CD8-positive, alpha-beta memory T cell (primary cell): ENCODE results near the gene SYNE1. TPM values are rescaled to one million over a fixed set of nuclear protein-coding genes. Genes with fewer than 3 reads are reported as not detected.

Experiments used
- CTCF ChIA-PET: fragments of 350-600 bp; sonication (Branson Sonifier 250); formaldehyde crosslinking; loops from one replicate; lab custom pipeline; 2021; ENCODE audit warnings: antibody characterized with exemption; lab: Charles Lee
- POLR2A ChIA-PET: fragments of 350-600 bp; sonication (Branson Sonifier 250); formaldehyde crosslinking; loops from one replicate; lab custom pipeline; 2021; ENCODE audit warnings: antibody characterized with exemption; lab: Charles Lee
- DNase-seq, 5 donors: peaks; one replicate each; pipeline versions ENCODE4 v3.0.0 to v3.0.0-alpha.2; 2020 to 2022; ENCODE audit warnings: mixed read lengths in 1 of 5
- H3K27ac ChIP-seq: one replicate; pipeline ENCODE4 v1.7.0; 2013; ENCODE audit warnings: low read depth, mild to moderate bottlenecking, low read length, moderate library complexity
- H3K27me3 ChIP-seq: 2 replicates; pipeline ENCODE4 v1.7.0; 2013; ENCODE audit warnings: low read length, mild to moderate bottlenecking; ENCODE audit not compliant: insufficient read depth, poor library complexity, severe bottlenecking
- H3K36me3 ChIP-seq: 2 replicates; pipeline ENCODE4 v1.7.0; 2013; ENCODE audit warnings: mild to moderate bottlenecking, low read length, moderate library complexity; ENCODE audit not compliant: insufficient read depth
- H3K4me1 ChIP-seq: 2 replicates; pipeline ENCODE4 v1.7.0; 2013; ENCODE audit warnings: mild to moderate bottlenecking, low read length, moderate library complexity; ENCODE audit not compliant: insufficient read depth
- H3K4me3 ChIP-seq: 2 replicates; pipeline ENCODE4 v1.7.0; 2013; ENCODE audit warnings: mild to moderate bottlenecking, low read length
- H3K9me3 ChIP-seq: 2 replicates; pipeline ENCODE4 v1.7.0; 2013; ENCODE audit warnings: mild to moderate bottlenecking, low read length
- H3K27ac Mint-ChIP-seq, 8 donors: one replicate each; pipeline ENCODE4 v1.8.0; 2020 to 2021; ENCODE audit warnings: mixed read lengths in 8 of 8, mild to moderate bottlenecking in 6 of 8, inconsistent platforms in 3 of 8, moderate library complexity in 3 of 8
- H3K27me3 Mint-ChIP-seq, 2 donors: one replicate each; pipeline ENCODE4 v1.8.0; 2020 to 2021; ENCODE audit warnings: mixed read lengths in 2 of 2, mild to moderate bottlenecking in 1 of 2, moderate library complexity in 1 of 2
- H3K36me3 Mint-ChIP-seq, 3 donors: one replicate each; pipeline ENCODE4 v1.8.0; 2020 to 2021; ENCODE audit warnings: mixed read lengths in 3 of 3, inconsistent platforms in 1 of 3, mild to moderate bottlenecking in 1 of 3
- H3K4me1 Mint-ChIP-seq, 3 donors: one replicate each; pipeline ENCODE4 v1.8.0; 2020 to 2021; ENCODE audit warnings: mixed read lengths in 3 of 3, inconsistent platforms in 1 of 3, mild to moderate bottlenecking in 1 of 3
- H3K4me3 Mint-ChIP-seq, 7 donors: one replicate each; pipeline ENCODE4 v1.8.0; 2020 to 2021; ENCODE audit warnings: mixed read lengths in 7 of 7, mild to moderate bottlenecking in 6 of 7, moderate library complexity in 4 of 7, inconsistent platforms in 2 of 7
- H3K9me3 Mint-ChIP-seq, 5 donors: one replicate each; pipeline ENCODE4 v1.8.0; 2020 to 2022; ENCODE audit warnings: mixed read lengths in 5 of 5, mild to moderate bottlenecking in 3 of 5, moderate library complexity in 2 of 5, inconsistent platforms in 1 of 5
- polyA plus RNA-seq: library from polyadenylated mRNA; unstranded; fragments of 300-500 nt; fragmentation: Illumina TruSeq; gene quantifications from one replicate; pipeline ENCODE4 v1.2.3, GENCODE V29; 2021
- total RNA-seq, 2 experiments: library from RNA; stranded (reverse); gene quantifications; one replicate each; pipeline ENCODE4 v1.2.3, GENCODE V29; 2021

SYNE1 gene
- total and polyA plus RNA-seq, 3 experiments from 2014 or later, result 41.0 to 79.0 (median 48.4) TPM

- DNase-seq, result no peak
- no peaks in the 10 kb centered on the region for H3K27me3 Mint-ChIP-seq
- H3K4me1 Mint-ChIP-seq, result no peaks in the 10 kb centered on the region
- Histone ChIP-seq H3K27ac (no peak overlapping the region), H3K4me1 (no peaks in the 10 kb centered on the region), H3K9me3 (peaks cover 10% of the 10 kb centered on the region), H3K4me3 (no peak overlapping the region), H3K36me3 (peaks cover 42% of the 10 kb centered on the region), H3K27me3 (no peaks in the 10 kb centered on the region)
- H3K9me3 Mint-ChIP-seq, result peaks cover 6 to 18% (median 13%) of the 10 kb centered on the region in 5 donors
- POLR2A ChIA-PET, result no interaction called here
- H3K27ac Mint-ChIP-seq, result peak overlapping the region in 1 of 8 donors; percentile 12
- CTCF ChIA-PET, result no interaction called here
- peaks cover 42 to 82% (median 57%) of the 10 kb centered on the region in 3 donors for H3K36me3 Mint-ChIP-seq
- no peak overlapping the region for H3K4me3 Mint-ChIP-seq
Observed at GRCh38 chr6:152223636-152224035, 413.5 kb downstream of the SYNE1 start.

DNA sequence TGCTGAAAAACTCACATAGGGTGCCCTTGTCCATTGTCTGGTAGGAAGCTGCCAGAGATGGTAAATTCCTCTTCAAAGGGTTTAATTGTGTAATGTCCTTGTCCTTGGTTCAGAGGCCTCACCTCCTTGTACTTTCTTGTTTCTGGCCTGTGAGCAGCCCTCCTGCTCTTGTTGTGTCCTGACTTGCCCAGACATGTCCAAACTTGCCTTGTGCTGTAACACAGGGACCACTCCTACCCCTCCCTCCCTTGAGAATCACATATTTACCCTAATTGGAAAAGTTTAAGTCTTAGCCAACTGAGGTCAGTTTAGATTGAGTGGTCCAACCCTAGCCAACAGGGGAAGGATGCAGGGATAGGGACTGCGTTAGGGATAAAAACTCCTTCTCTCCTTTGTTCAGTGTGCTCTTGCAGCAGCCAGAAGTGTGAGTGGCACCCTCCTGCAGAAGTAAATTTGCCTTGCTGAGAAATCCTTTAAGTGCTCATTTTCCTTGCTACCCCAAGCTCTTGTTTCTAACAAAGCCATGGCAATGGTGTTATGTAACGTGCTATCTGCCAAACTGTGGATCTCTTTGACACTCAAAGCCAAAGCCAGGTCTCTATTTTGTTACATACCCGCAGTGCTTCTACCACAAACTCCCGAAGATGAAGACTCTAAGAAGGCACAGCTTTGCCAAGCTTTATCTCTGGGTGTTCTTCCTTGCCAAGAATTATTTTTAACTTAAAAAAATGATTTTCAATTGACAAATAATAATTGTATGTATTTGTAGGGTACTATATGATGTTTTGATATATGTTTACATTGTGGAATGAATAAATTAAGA lies 415.1 kb downstream of the SYNE1 start:
- H3K36me3 ChIP-seq, result peaks cover 42% of the 10 kb centered on the region
- peaks cover 10% of the 10 kb centered on the region for H3K9me3 ChIP-seq
- DNase-seq, result no peak
- Mint-ChIP-seq H3K4me3 (no peak overlapping the region), H3K4me1 (no peaks in the 10 kb centered on the region), H3K9me3 (peaks cover 6 to 18% (median 13%) of the 10 kb centered on the region in 5 donors), H3K27me3 (no peaks in the 10 kb centered on the region), H3K36me3 (peaks cover 46 to 87% (median 59%) of the 10 kb centered on the region in 3 donors), H3K27ac (peak overlapping the region in 1 of 8 donors; percentile 67)
- H3K4me3 ChIP-seq, result no peak overlapping the region
- ChIA-PET CTCF (no interaction called here), POLR2A (no interaction called here)
- H3K27me3 ChIP-seq, result no peaks in the 10 kb centered on the region
- H3K4me1 ChIP-seq, result no peaks in the 10 kb centered on the region
- H3K27ac ChIP-seq, result no peak overlapping the region

- Histone ChIP-seq H3K27ac (no peak overlapping the region), H3K4me3 (no peak overlapping the region), H3K36me3 (peaks cover 48% of the 10 kb centered on the region), H3K4me1 (no peaks in the 10 kb centered on the region), H3K27me3 (no peaks in the 10 kb centered on the region), H3K9me3 (peaks cover 10% of the 10 kb centered on the region)
- H3K4me3 Mint-ChIP-seq, result no peak overlapping the region
- H3K9me3 Mint-ChIP-seq, result peaks cover 6 to 18% (median 13%) of the 10 kb centered on the region in 5 donors
- ChIA-PET POLR2A (no interaction called here), CTCF (no interaction called here)
- peak overlapping the region in 1 of 8 donors; percentile 36 for H3K27ac Mint-ChIP-seq
- no peak for DNase-seq
- no peaks in the 10 kb centered on the region for H3K27me3 Mint-ChIP-seq
- peaks cover 53 to 85% (median 61%) of the 10 kb centered on the region in 3 donors for H3K36me3 Mint-ChIP-seq
- no peaks in the 10 kb centered on the region for H3K4me1 Mint-ChIP-seq
Observed at GRCh38 chr6:152220786-152221185, 416.4 kb downstream of the SYNE1 start.

GRCh38 chr6:152218887-152219286 lies 418.3 kb downstream of the SYNE1 start:
- no peaks in the 10 kb centered on the region for H3K27me3 ChIP-seq
- peaks cover 45% of the 10 kb centered on the region for H3K36me3 ChIP-seq
- POLR2A ChIA-PET, result no interaction called here
- H3K27ac ChIP-seq, result no peak overlapping the region
- Mint-ChIP-seq H3K27ac (peak overlapping the region in 2 of 8 donors; percentile 29 to 46), H3K36me3 (peaks cover 46 to 85% (median 56%) of the 10 kb centered on the region in 3 donors), H3K4me1 (no peaks in the 10 kb centered on the region), H3K9me3 (peaks cover 6 to 18% (median 13%) of the 10 kb centered on the region in 5 donors), H3K27me3 (no peaks in the 10 kb centered on the region), H3K4me3 (no peak overlapping the region)
- no peak overlapping the region for H3K4me3 ChIP-seq
- H3K4me1 ChIP-seq, result no peaks in the 10 kb centered on the region
- no peak for DNase-seq
- CTCF ChIA-PET, result no interaction called here
- peaks cover 10% of the 10 kb centered on the region for H3K9me3 ChIP-seq

DNA sequence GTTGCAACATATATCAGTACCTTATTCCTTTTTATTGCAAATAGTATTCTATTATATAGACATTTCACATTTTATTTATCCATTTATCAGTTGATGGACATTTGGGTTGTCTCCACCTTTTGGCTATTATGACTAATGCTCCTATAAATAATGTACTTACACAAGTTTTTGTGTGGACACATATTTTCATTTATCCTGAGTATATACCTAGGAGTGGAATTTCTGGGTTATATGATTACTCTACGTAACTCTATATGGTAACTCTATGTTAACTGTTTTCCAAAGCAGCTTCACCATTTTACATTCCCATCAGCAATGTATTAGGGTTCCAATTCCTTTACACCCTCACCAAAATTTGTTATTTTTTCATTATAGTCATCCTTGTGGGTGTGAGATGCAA lies 424.7 kb downstream of the SYNE1 start:
- peaks cover 12 to 80% (median 37%) of the 10 kb centered on the region in 3 donors for H3K36me3 Mint-ChIP-seq
- H3K27ac Mint-ChIP-seq, result peak overlapping the region in 3 of 8 donors; percentile 12 to 82 (median 52)
- H3K4me1 ChIP-seq, result no peaks in the 10 kb centered on the region
- no peaks in the 10 kb centered on the region for H3K27me3 ChIP-seq
- H3K4me1 Mint-ChIP-seq, result no peaks in the 10 kb centered on the region
- no peaks in the 10 kb centered on the region for H3K27me3 Mint-ChIP-seq
- ChIA-PET POLR2A (no interaction called here), CTCF (no interaction called here)
- no peak overlapping the region for H3K4me3 ChIP-seq
- no peak overlapping the region for H3K27ac ChIP-seq
- no peaks in the 10 kb centered on the region for H3K9me3 ChIP-seq
- DNase-seq, result no peak
- peaks cover 31% of the 10 kb centered on the region for H3K36me3 ChIP-seq
- H3K4me3 Mint-ChIP-seq, result no peak overlapping the region
- H3K9me3 Mint-ChIP-seq, result no peaks in the 10 kb centered on the region

DNA sequence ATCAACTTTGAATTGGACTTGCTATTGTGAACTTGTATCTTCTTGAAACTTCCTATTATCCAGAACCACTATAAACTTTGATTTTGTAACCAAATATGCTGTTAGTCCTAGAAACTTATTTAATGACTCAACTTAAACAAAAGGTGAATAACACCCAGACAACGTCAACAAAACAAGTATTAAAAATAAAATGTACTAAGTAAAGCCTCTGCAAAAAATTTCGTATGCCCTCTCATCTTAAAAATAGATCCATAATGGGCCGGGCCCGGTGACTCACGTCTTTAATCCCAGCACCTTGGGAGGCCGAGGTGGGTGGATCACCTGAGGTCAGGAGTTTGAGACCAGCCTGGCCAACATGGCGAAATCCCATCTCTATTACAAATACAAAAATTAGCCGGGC lies 428.0 kb downstream of the SYNE1 start:
- CTCF ChIA-PET, result no interaction called here
- no peaks in the 10 kb centered on the region for H3K27me3 ChIP-seq
- no peak overlapping the region for H3K27ac ChIP-seq
- H3K36me3 ChIP-seq, result peaks cover 40% of the 10 kb centered on the region
- no peak overlapping the region for H3K4me3 ChIP-seq
- Mint-ChIP-seq H3K9me3 (no peaks in the 10 kb centered on the region), H3K4me1 (peaks cover 4 to 5% (median 4%) of the 10 kb centered on the region in 3 donors), H3K27me3 (no peaks in the 10 kb centered on the region), H3K27ac (no peak overlapping the region), H3K4me3 (no peak overlapping the region), H3K36me3 (peaks cover 17 to 87% (median 42%) of the 10 kb centered on the region in 3 donors)
- no peak for DNase-seq
- H3K4me1 ChIP-seq, result no peaks in the 10 kb centered on the region
- POLR2A ChIA-PET, result no interaction called here
- no peaks in the 10 kb centered on the region for H3K9me3 ChIP-seq

DNA sequence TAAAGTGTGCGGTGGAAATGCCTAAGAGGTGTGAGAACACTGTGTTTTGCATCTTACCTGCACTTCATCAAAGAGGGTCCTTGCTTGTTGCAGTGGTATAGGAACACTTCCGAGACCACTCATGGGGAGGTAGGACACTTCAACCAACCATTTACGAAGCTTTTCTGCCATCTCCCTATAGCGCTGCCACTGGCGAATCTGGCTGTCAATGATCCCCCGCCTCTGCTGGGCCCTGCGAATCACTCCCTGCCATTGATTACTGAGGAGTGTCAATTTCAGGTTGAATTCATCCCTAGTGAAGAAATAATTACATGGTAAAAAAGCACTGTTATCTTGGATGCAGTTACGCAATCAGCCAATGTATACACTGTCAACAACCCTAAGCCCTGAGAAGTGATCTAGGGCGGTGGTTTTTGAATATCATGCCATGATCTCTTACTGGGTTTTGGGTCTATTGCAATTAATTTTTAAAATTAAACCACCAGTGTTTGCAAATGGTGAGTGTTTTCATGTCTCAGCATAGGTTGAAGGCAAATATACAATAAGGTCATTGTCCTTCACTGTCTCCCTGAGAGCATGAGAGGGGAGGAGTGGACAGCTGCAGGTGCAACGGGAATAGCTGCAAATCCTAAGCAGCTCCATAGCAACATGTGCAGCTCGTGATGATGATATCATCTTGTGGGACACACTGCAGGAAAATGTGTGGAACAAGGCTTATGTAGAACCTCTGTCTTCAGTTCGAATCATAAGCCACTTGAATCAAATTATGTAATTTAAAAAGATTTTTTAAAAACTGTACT lies 429.0 kb downstream of the SYNE1 start:
- no peak overlapping the region for H3K4me3 Mint-ChIP-seq
- H3K27ac Mint-ChIP-seq, result peak overlapping the region in 1 of 8 donors; percentile 75
- H3K27me3 Mint-ChIP-seq, result peaks cover 0 to 2% of the 10 kb centered on the region in 2 donors
- Histone ChIP-seq H3K36me3 (peaks cover 40% of the 10 kb centered on the region), H3K4me1 (no peaks in the 10 kb centered on the region), H3K9me3 (no peaks in the 10 kb centered on the region), H3K27me3 (no peaks in the 10 kb centered on the region), H3K27ac (no peak overlapping the region), H3K4me3 (no peak overlapping the region)
- peaks cover 17 to 86% (median 45%) of the 10 kb centered on the region in 3 donors for H3K36me3 Mint-ChIP-seq
- DNase-seq, result no peak
- ChIA-PET CTCF (interaction anchor here (1.3 to 2.2 kb wide), 2 partner anchors 25 to 53 kb away, joined by 3 to 7 read pairs; no protein-coding TSS in a partner anchor), POLR2A (no interaction called here)
- H3K4me1 Mint-ChIP-seq, result peaks cover 4 to 5% (median 4%) of the 10 kb centered on the region in 3 donors
- no peaks in the 10 kb centered on the region for H3K9me3 Mint-ChIP-seq
